GM12891 (cell line): ENCODE data around the gene LDLRAD3.

Experiments
- POLR2A ChIP-seq: IDR thresholded peaks from 2 replicates; pipeline ENCODE4 v1.6.1; 2011; ENCODE audit warnings: low read depth, low read length, control low read depth
- TAF1 ChIP-seq: IDR thresholded peaks from 2 replicates; pipeline ENCODE4 v1.6.1; 2011; ENCODE audit warnings: low read depth, low read length, control low read depth

GRCh38 chr11:35974882-35975589 is 31.2 kb downstream of the LDLRAD3 start:
- TF ChIP-seq POLR2A (no peak), TAF1 (no peak)
